Dermis blood vessel endothelial cell (primary cell): ENCODE results near the gene ERG. TPM values are rescaled to one million over a fixed set of nuclear protein-coding genes. Genes with fewer than 3 reads are reported as not detected.
A peak's percentile ranks its signal among the peaks of the same experiment; 100 is the strongest.

ENCODE experiments used
- DNase-seq: peaks from one replicate; pipeline ENCODE4 v3.0.0; 2010
- total RNA-seq: library from RNA; depleted of rRNA; stranded (reverse); fragments of >200 nt; gene quantifications from 2 replicates; pipeline ENCODE4 v1.2.3, GENCODE V29; 2014

Gene ERG
- total RNA-seq, 1 donor from 2014 or later: 88.8 TPM

- no peak for DNase-seq
Observed at GRCh38 chr21:38356883-38357625, 141.2 kb downstream of the ERG start.

DNA sequence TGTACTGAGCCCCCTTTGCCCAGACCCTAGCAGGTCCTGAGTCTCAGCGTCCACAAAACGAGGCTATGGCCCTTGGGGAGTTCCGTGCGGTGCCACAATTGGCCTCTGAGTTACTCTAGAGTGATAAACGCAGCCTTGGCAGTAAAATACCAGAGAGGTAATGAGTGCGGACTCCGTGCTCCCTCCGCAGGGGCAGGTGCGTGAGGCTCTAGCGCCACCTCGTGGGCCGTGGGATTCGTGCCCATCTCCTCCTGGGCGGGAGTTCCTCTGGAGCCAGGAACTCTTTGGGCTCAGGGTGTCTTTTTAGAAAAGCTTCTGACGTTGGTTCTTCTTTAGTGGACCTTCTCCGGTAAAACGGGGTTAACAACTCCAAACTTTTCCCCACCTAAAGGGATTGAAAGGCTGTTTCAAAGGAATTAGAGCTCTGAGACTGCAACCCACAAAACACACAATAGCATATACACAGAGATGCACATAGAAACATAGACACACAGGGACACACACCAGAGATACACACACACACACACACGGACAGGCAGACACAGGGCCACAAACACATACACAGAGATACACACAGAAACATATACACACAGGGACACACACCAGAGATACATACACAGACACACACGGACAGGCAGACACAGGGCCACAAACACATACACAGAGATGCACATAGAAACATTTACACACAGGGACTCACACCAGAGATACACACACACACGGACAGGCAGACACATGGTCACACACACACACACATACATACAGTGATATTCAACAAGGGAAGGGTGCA is 142.1 kb downstream of the ERG start:
- peak; percentile 86 for DNase-seq

GRCh38 chr21:38355353-38355752 is 142.9 kb downstream of the ERG start:
- no peak for DNase-seq

DNA sequence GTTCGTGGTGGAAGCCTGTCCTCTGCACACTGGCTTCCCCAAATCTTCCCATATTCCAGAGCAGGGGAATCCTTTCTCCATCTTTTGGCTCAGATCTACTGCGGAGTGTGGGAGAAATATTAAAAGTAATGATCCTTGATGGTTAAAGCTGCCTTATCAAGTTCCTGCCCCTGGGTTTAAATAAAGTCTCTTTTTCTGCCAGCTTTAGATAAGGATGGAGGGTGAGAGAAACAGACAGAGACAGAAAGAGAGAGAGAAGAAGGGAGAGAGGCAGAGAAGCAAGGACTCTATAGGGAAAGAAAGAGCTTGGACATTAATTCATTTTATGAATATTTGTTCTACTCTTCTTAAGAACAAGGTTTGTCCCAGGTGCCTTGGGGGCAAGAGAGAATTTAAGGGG is 143.5 kb downstream of the ERG start:
- no peak for DNase-seq

GRCh38 chr21:38354231-38354630 is 144.0 kb downstream of the ERG start:
- no peak for DNase-seq

DNA sequence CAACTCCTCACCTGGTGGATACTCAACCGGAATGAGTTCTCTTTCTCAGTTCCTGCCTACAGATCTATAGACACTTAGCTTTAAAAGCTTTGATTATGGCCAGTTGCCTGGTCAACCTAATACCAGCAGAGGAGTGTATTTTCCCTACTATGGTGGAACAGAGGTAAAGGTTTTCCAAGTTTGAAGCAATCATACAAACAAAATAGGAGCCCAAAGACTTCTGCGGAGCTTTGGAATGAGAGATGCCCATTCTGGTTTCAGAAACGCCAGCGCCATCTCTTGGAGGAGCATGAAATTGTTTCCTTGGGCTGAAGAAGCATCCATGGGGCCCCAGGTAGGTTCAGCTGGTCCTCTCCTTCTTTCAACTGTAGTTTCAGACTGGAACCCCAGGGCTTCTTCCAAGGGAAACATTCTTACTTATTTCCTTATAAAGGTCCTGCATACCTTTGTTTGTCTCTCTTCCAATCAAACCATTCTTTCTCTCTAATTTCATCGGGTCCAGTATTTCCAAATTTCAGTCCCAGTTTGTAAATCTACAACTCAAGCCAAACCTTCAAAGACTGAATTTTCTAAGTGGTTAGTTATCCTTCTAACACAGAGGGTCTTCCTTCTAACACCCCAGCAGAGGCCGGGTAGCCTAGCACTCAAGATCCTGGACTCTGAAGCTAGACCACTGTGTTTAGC is 145.6 kb downstream of the ERG start:
- DNase-seq: peak; percentile 85

DNA sequence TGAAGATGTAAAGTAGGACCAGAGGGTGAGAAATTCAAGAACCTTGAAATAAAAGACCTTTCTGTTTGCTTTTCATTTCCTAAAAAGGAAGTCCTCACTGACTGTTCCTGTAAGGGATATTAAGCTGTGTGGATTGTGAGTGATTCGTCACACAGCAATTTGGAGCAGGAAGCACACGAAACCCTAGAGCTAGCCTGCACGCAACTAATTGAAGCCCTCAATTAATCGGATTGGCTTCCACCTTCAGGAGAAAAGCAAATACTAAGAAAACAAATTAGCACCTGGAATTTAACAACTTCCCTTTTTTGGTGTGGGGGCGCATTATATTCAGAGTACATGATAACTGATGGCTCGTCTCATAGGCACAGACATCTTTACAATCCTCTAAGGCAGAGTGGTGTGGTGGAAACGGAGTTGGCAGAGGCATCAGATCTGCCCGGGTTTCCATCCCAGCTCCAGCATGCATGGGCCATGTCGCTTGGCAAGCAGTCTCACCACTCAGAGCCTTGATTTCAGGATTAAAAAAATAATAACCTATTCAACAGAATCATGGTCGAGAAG is 146.2 kb downstream of the ERG start:
- DNase-seq: peak; percentile 83

GRCh38 chr21:38351176-38351959 is 146.9 kb downstream of the ERG start:
- no peak for DNase-seq

DNA sequence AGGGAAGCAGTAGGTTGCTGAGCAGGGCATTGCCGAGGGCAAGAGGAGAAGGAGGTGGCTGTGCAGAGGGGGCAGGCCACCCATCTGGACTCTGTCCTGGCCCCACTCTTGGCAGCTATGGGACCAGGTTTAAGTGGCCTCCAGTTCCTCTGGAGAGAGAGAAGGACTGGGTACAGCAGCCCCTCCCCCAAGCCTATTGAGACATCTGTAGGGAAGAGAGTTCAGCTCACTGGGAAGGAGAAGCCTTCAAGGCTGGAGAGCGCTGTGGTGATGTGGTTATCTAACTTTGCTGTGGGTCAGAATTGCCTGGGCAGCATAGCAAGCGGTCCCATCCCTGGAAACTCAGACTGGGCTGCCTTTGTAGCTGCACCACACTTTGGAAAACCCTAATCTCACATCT is 147.6 kb downstream of the ERG start:
- DNase-seq: no peak

DNA sequence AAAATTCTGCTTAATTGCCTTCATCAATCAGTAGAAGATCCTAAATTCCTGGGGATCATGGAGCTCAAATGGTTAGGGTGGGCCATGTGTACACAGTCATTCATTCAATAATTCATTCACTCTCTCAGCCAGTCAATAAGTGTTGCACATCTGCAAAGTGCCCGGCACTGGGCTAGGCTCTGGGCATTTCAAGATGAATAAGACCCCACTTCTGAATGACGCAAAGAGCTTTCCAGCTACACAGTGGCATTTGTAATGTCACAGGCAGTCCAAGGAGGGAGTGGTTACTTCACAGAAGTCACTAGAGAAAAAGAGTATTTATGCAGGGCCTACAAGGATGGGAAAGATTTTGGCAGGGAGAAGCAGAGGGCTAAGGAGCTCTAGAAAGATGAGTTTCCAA is 148.3 kb downstream of the ERG start:
- no peak for DNase-seq

DNA sequence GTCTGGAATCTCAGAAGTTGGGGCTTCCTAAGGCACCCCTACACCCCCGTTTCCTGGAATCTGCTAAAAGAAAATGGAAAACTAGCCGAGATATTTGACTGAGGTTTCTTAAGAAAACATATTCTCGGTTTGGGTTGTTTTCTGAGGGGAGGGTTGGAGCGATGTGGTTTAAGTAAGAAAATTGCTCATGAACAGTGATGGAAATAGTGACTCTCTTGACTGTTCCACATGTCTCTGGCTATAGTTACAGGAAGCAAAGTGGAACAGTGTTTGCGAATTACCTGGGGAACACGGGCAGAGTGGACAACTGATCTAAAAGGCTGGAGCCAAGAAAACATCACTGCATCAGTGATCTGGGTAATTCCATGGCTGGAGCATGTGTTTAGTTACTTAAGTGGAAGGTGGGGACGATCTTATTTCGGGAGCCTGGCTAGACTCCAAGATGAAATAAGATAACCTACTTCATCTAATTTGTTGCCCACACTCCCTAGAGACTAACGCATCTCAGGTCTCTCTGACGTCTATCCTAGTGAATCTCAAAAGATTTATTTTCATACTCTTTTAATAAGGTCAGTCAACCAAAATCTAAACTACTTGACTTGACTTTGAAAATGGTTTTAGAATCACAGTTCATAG is 149.0 kb downstream of the ERG start:
- DNase-seq: peak; percentile 13

DNA sequence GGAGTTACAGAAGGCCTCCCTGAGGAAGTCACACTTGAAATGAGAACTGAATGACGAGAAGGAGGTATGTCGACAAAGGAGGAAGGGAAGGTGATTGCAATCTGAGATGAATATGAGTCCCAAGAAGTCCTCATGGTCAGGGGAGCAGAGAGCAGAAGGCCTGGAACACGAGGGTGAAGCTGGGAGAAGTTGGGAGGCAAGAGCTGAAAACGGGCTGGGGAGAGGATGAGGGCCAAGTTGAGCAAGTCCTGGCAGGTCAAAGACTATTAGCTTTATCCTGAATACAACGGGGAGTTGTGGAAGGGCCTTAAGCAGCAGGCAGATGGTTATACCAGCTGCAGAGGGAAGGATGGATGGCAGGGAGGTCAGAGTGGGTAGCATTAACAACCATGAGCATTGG is 152.0 kb downstream of the ERG start:
- DNase-seq: no peak

- DNase-seq: peak; percentile 47
Observed at GRCh38 chr21:38343691-38344090, 154.6 kb downstream of the ERG start.

DNA sequence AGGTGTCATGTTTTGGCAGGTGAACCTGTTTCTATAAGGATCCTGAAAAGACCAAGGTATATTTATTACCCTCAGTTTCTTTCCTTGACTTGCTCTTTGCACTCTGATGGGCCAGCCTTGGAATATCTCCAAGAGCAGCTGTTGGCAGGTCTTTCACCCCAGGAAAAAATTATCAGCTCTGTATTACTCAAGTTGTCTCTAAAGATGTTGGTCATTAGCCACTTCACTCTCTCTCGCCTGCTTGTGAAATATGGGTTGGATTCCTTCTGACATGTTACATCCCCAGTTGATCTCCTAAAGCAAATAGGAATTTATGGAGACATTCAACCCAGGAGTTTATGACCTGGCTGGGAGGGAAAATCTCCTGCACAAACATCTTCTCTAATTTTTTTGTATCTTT is 155.5 kb downstream of the ERG start:
- DNase-seq: no peak

GRCh38 chr21:38341546-38342012 is 156.7 kb downstream of the ERG start:
- no peak for DNase-seq

DNA sequence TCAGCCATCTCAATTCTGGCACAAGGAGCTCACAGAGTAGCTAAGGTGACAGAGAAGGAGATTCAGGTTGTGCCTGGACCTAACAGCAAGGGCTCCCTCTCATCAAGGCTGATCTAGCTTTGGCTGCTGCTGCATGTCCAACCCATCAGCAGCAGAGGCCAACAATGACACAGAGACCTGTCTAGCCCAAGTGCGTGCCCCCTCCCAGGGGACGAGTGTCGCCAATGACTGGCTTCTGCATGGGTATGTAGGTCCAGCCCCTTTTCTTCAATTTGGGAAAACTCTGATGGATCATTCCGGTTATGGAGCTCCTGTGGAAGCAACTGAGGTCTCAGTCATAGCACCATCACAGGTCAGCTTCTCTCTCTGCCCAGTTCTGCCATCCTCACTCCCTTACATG is 158.1 kb downstream of the ERG start:
- no peak for DNase-seq

GRCh38 chr21:38337793-38338192 is 160.5 kb downstream of the ERG start:
- no peak for DNase-seq

- no peak for DNase-seq
Observed at GRCh38 chr21:38334866-38335265, 163.4 kb downstream of the ERG start.

GRCh38 chr21:38333301-38334272 is 164.7 kb downstream of the ERG start:
- DNase-seq: peak; percentile 51

DNA sequence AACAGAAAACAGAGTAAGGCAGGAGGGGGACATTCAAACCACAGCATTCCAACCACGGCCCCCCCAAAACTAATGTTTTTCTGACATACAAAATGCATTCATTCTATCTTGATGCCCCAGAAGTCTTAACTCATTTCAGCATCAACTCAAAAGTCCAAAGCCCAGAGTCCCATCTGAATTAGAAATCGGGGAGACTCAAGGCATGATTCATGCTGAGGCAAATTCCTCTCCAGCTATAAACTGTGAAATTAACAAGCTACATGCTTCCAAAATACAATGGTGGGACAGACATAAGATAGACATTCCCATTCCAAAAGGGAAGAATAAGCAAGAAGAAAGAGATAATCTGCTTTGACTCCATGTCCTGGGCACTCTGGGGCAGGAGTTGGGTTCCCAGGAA is 167.6 kb downstream of the ERG start:
- DNase-seq: no peak
